ENCODE measurements around the gene PGLYRP3.

Gene PGLYRP3

GRCh38 chr1:153292740-153293479 is 19.8 kb downstream of the PGLYRP3 start:
- CTCF ChIA-PET = interaction anchor here (0.6 kb wide), 1 partner anchor 527 kb away, joined by 4 read pairs; no protein-coding TSS in a partner anchor
- no peaks in the 10 kb centered on the region for H3K4me1 ChIP-seq (ENCODE audit: control insufficient read depth, insufficient read depth, low read length)
- POLR2A ChIA-PET = no interaction called here
- H3K27ac ChIP-seq (ENCODE audit: extremely low read depth, low read depth, low read length) = no peak overlapping the region
- no peak for TF ChIP-seq ZNF707 (tag by site-specific recombination; IDR thresholded peaks at IDR 0.05)
- TF ChIP-seq ZNF221 (tag by site-specific recombination; IDR thresholded peaks at IDR 0.05; ENCODE audit: borderline replicate concordance) = no peak
- TF ChIP-seq KLF1 (tag by site-specific recombination; IDR thresholded peaks at IDR 0.05) = peak; percentile 41
- TF ChIP-seq ZNF654 (tag by site-specific recombination; IDR thresholded peaks at IDR 0.05; ENCODE audit: low read depth) = no peak
- no peak overlapping the region for H3K4me3 ChIP-seq (ENCODE audit: low read depth, low read length)
- no peaks in the 10 kb centered on the region for H3K9me3 ChIP-seq (ENCODE audit: control insufficient read depth, insufficient read depth, low read depth, low read length)
- H3K36me3 ChIP-seq (ENCODE audit: control insufficient read depth in 2 of 2, insufficient read depth in 1 of 2, low read length in 2 of 2) = no peaks in the 10 kb centered on the region

GRCh38 chr1:153292185-153292584 is 20.6 kb downstream of the PGLYRP3 start:
- Histone ChIP-seq H3K27ac (ENCODE audit: extremely low read depth, low read depth, low read length) (no peak overlapping the region), H3K4me1 (ENCODE audit: control insufficient read depth, insufficient read depth, low read length) (no peaks in the 10 kb centered on the region), H3K36me3 (ENCODE audit: control insufficient read depth in 2 of 2, insufficient read depth in 1 of 2, low read length in 2 of 2) (no peaks in the 10 kb centered on the region), H3K9me3 (ENCODE audit: control insufficient read depth, insufficient read depth, low read depth, low read length) (no peaks in the 10 kb centered on the region), H3K4me3 (ENCODE audit: low read depth, low read length) (no peak overlapping the region)
- ChIA-PET CTCF (interaction anchor here (1.0 to 1.4 kb wide), 2 partner anchors 29 to 61 kb away, joined by 3 to 4 read pairs; no protein-coding TSS in a partner anchor), POLR2A (no interaction called here)
- no peak for TF ChIP-seq ZBTB21 (tag by site-specific recombination; IDR thresholded peaks at IDR 0.05)
- 0 out of 2 replicates have a peak, but pooled peaks have one; percentile 8 for TF ChIP-seq KLF1 (tag by site-specific recombination; IDR thresholded peaks at IDR 0.05)
- TF ChIP-seq ZNF324 (tag by site-specific recombination; IDR thresholded peaks at IDR 0.05) = no peak
- TF ChIP-seq ZNF112 (tag by site-specific recombination; IDR thresholded peaks at IDR 0.05) = no peak

GRCh38 chr1:153291514-153291913 is 21.2 kb downstream of the PGLYRP3 start:
- ChIA-PET CTCF (interaction anchor here (1.0 to 1.4 kb wide), 2 partner anchors 30 to 61 kb away, joined by 3 to 4 read pairs; no protein-coding TSS in a partner anchor), POLR2A (no interaction called here)
- Histone ChIP-seq H3K27ac (ENCODE audit: extremely low read depth, low read depth, low read length) (no peak overlapping the region), H3K4me1 (ENCODE audit: control insufficient read depth, insufficient read depth, low read length) (no peaks in the 10 kb centered on the region), H3K9me3 (ENCODE audit: control insufficient read depth, insufficient read depth, low read depth, low read length) (no peaks in the 10 kb centered on the region), H3K36me3 (ENCODE audit: control insufficient read depth in 2 of 2, insufficient read depth in 1 of 2, low read length in 2 of 2) (no peaks in the 10 kb centered on the region), H3K4me3 (ENCODE audit: low read depth, low read length) (no peak overlapping the region)
- TF ChIP-seq GLI2 (tag by site-specific recombination; IDR thresholded peaks at IDR 0.05; ENCODE audit: borderline replicate concordance, low read depth) (no peak), KLF7 (tag by site-specific recombination; IDR thresholded peaks at IDR 0.05; ENCODE audit: borderline replicate concordance) (no peak), ZNF626 (tag by site-specific recombination; IDR thresholded peaks at IDR 0.05) (no peak), ZNF433 (tag by site-specific recombination; IDR thresholded peaks at IDR 0.05; ENCODE audit: low read depth) (no peak), ZNF776 (tag by site-specific recombination; IDR thresholded peaks at IDR 0.05; ENCODE audit: borderline replicate concordance) (no peak)
- TF ChIP-seq, protein P1, sequence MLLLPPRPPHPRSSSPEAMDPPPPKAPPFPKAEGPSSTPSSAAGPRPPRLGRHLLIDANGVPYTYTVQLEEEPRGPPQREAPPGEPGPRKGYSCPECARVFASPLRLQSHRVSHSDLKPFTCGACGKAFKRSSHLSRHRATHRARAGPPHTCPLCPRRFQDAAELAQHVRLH (tag by site-specific recombination; IDR thresholded peaks at IDR 0.05) = no peak
- TF ChIP-seq, protein P2, sequence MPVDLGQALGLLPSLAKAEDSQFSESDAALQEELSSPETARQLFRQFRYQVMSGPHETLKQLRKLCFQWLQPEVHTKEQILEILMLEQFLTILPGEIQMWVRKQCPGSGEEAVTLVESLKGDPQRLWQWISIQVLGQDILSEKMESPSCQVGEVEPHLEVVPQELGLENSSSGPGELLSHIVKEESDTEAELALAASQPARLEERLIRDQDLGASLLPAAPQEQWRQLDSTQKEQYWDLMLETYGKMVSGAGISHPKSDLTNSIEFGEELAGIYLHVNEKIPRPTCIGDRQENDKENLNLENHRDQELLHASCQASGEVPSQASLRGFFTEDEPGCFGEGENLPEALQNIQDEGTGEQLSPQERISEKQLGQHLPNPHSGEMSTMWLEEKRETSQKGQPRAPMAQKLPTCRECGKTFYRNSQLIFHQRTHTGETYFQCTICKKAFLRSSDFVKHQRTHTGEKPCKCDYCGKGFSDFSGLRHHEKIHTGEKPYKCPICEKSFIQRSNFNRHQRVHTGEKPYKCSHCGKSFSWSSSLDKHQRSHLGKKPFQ (tag by site-specific recombination; IDR thresholded peaks at IDR 0.05) = no peak
- TF ChIP-seq, protein P3, sequence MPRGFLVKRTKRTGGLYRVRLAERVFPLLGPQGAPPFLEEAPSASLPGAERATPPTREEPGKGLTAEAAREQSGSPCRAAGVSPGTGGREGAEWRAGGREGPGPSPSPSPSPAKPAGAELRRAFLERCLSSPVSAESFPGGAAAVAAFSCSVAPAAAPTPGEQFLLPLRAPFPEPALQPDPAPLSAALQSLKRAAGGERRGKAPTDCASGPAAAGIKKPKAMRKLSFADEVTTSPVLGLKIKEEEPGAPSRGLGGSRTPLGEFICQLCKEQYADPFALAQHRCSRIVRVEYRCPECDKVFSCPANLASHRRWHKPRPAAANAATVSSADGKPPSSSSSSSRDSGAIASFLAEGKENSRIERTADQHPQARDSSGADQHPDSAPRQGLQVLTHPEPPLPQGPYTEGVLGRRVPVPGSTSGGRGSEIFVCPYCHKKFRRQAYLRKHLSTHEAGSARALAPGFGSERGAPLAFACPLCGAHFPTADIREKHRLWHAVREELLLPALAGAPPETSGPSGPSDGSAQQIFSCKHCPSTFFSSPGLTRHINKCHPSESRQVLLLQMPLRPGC (tag by site-specific recombination; IDR thresholded peaks at IDR 0.05) = no peak

All from HEK293 (cell line).